Measurements from ENCODE around the gene ATP1B3.
"Not testable (repeated sequence)": the region's sequence is repeated elsewhere in the genome, so short reads cannot be mapped to it uniquely, and the experiment has no call there.

The ATP1B3 gene

GRCh38 chr3:141915016-141915415 is 38.6 kb downstream of the ATP1B3 start:
- DNase-seq (ENCODE audit: low read depth) = peak; percentile 30

GRCh38 chr3:141915766-141916165 is 39.3 kb downstream of the ATP1B3 start:
- DNase-seq (ENCODE audit: low read depth) = peak; percentile 23
- TF ChIP-seq CTCF (conservative IDR thresholded peaks at IDR 0.05; ENCODE audit: low read depth, low read length) = no peak
- no peak overlapping the region for H3K4me3 ChIP-seq (ENCODE audit: low read depth, low read length)

More at GRCh38 chr3:141915016-141915415, 38.6 kb downstream of the ATP1B3 start:
- TF ChIP-seq CTCF (conservative IDR thresholded peaks at IDR 0.05; ENCODE audit: low read depth, low read length) = no peak
- H3K4me3 ChIP-seq (ENCODE audit: low read depth, low read length) = no peak overlapping the region

GRCh38 chr3:141920701-141921100 is 44.3 kb downstream of the ATP1B3 start:
- TF ChIP-seq CTCF (conservative IDR thresholded peaks at IDR 0.05; ENCODE audit: low read depth, low read length) = no peak
- DNase-seq (ENCODE audit: low read depth) = no peak
- H3K4me3 ChIP-seq (ENCODE audit: low read depth, low read length) = no peak overlapping the region

- no peak for DNase-seq (ENCODE audit: low read depth)
- no peak for TF ChIP-seq CTCF (conservative IDR thresholded peaks at IDR 0.05; ENCODE audit: low read depth, low read length)
- no peak overlapping the region for H3K4me3 ChIP-seq (ENCODE audit: low read depth, low read length)
These were observed 44.9 kb downstream of the ATP1B3 start for GRCh38 chr3:141921316-141921715.

- not testable (repeated sequence) for H3K4me3 ChIP-seq (ENCODE audit: low read depth, low read length); DNase-seq (ENCODE audit: low read depth)
These were observed 49.2 kb downstream of the ATP1B3 start for GRCh38 chr3:141925677-141926076.

- DNase-seq (ENCODE audit: low read depth) = no peak
- no peak for TF ChIP-seq CTCF (conservative IDR thresholded peaks at IDR 0.05; ENCODE audit: low read depth, low read length)
- H3K4me3 ChIP-seq (ENCODE audit: low read depth, low read length) = no peak overlapping the region
These were observed 50.5 kb downstream of the ATP1B3 start for GRCh38 chr3:141926929-141927328.

- no peak overlapping the region for H3K4me3 ChIP-seq (ENCODE audit: low read depth, low read length)
- DNase-seq (ENCODE audit: low read depth) = no peak
- TF ChIP-seq CTCF (conservative IDR thresholded peaks at IDR 0.05; ENCODE audit: low read depth, low read length) = no peak
These were observed 52.3 kb downstream of the ATP1B3 start for GRCh38 chr3:141928631-141929270.
